Pons (tissue), 1 donor: ENCODE results near the gene RNF44.
A peak's percentile ranks its signal among the peaks of the same experiment; 100 is the strongest.
"Not testable (repeated sequence)": the region's sequence is repeated elsewhere in the genome, so short reads cannot be mapped to it uniquely, and the experiment has no call there.

Experiments used
- DNase-seq: peaks from one replicate; pipeline ENCODE4 v3.0.0-alpha.2; 2016; ENCODE audit warnings: low spot score

The RNF44 gene

DNA sequence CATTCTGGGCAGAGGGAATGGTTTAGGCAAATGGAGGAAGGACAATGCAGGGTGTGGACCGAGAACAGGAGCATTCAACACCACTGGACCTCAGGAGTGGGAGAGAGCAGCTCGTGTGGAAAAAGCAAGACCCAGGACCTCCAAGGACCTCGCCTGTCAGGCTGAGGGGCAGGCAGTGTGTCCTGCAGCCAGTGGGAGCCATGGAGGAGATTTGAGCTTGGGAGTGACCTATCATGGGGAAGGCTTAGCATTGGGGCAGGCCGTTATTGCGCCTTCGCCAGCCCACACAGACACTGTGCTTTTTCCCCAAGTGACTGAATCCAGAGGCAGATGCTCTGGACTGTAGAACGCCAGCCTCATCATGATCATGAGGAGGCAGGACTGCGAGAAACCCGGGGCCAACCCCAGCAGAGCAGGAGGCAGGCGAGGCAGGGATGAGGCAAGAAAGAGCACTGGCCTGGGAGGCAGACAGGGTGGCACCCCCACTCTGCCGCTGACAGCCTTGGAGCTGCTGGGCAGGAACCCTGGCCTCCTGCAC lies 15.2 kb upstream of the RNF44 start:
- no peak for DNase-seq

DNA sequence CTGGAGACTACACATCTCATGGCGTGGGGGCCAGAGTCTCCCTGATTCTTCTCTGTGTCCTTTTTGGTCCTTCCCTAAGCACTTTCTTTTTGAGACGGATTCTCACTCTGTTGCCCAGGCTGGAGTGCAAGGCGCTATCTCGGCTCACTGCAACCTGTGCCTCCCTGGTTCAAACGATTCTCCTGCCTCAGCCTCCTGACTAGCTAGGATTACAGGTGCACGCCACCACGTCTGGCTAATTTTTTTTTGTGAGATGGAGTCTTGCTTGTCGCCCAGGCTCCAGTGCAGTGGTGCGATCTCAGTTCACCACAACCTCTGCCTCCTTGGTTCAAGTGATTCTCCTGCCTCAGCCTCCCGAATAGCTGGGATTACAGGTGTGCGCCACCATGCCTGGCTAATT lies 13.7 kb upstream of the RNF44 start:
- DNase-seq, result not testable (repeated sequence)

DNA sequence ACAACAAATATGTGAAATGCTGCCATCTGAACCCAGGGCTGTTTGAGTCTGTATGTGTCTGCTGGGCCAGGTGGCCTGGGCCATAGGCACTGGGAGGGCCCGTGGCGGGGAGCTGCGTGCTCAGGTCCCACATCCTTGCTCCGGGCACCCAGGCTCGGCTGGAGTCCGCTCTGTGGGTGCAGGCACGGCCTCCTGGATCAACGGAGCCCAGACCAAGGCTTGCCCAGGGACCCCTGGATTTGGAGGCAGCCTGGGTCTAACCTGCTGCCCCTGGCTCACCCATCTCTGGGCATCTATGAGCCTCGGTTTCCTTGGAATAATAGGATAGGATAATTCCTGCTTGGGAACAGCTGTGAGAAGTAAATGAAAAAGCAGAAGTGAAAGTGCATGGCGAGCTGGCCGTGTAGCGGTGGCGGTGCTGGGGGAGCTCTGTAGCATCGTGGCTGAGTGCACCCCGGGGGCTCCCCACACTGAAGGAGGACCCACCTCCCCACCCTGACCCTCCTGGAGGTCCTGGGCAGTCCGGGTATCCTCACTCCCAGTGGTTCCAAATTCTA lies 13.2 kb upstream of the RNF44 start:
- no peak for DNase-seq

DNA sequence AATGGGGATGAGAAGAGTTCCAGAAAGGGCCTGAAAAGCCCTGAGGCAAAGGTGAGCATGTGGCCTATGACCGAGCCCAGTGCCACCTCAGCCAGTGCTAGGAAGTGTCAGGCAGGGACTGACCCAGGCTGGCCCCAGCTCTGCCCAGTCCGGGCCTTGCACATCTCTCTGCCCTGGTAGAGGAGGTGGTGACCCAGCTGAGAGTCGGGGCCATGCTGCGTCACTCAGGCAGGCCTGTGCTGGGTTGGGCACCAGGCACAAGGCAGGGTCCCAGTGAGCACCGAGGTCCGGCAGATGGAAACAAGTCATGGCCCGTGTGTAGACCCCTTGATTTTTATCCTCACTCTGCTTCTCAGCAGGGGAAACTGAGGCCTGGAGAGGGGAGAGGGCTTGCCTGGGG lies 12.7 kb upstream of the RNF44 start:
- DNase-seq, result no peak

DNA sequence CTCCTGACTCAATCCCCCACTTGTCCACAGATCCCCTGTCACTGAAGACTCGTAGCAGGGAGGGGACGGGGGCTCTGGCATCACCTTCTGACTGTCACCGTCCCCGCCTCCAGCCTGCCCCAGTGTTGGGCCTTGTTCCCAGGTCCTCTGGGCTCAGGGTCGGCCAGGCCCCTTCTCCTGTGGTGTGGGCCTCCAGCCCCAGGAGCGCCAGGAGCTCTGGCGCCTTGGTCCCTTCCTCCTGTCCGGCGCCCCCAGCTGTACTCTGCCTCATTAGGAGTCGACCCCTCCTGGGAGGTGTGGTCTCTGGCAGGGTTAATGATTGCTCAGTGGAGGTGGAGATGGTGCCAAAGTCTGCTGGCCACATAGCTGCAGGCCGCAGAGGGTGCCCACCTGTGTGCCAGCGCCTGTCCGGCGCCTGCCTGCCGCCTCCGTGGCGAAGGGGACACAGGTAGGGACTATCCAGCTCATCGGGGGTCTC lies 11.8 kb upstream of the RNF44 start, which contains the start of gene CDHR2:
Gene CDHR2 (plus strand): TSS at position 376 of the 478 bp plus-strand sequence. CDS start 16,011 bp downstream, outside the sequence.
- no peak for DNase-seq

DNA sequence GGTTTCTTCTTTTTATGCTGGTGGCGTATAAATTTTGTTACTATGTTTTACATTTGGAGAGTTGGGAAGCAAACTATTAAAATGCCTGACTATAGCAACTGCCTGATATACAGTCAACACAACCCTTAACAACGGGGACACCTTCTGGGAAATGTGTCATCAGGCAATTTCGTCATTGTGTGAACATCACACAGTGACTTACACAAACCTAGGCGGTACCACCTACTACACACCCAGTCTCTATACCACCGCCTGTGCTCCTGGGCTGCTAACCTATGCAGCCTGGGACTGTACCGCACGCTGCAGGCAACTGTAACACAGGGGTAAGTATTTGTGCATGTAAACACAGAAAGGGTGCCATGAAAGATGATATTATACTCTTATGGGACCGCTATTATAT lies 10.6 kb upstream of the RNF44 start:
- DNase-seq, result no peak

DNA sequence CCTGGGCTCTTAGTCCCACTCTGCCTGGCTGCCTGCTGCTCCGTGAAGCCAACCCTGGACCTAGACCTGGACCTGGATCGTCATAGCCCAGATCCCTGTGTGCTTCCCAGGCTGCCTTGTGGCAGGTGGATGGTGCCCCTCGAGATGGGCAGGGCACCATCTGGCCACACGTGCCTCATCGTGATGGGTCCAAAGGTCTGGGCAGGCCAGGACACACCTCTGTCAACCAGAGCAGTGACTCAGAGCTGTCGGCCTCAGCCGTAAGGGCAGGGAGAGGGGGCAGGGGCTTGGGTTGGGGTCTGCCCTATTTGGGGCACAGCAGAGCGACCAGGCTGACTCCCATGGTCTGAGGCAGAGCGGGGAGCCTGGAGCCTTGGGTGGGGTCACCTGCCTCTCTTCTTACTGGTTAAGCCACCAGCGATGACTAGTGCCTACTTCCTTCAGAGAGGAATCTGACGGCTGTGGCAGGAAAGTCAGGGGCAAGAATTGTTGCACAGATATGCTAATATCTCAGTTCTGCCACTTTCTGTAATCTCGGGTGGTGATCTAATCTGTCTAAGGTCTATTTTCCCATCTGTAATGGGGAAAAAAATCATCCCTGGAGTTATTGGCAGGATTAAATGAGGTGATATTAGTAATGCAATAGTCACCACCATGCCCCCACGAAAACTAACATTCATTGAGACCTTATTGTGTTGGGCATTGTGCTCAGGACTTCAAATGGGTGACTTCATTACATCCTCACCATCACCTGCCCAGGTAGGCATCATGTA lies 8.7 kb upstream of the RNF44 start:
- DNase-seq, result no peak

DNA sequence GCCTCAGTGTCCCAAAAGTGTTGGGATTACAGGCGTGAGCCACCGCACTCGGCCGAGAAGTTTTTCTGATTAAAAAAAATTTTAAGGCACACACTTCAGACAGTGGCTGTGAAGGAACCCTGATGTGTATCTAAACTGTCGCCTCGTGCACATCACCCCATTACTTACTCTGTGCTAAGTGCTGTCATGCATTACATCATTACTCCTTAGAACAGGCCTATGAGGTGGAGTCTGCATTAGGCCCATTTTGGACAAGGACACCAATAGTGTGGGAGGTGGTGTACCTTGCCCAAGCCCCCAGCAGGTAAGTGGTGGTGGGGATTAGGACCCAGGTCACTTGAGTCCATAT lies 8.2 kb upstream of the RNF44 start:
- DNase-seq, result no peak

DNA sequence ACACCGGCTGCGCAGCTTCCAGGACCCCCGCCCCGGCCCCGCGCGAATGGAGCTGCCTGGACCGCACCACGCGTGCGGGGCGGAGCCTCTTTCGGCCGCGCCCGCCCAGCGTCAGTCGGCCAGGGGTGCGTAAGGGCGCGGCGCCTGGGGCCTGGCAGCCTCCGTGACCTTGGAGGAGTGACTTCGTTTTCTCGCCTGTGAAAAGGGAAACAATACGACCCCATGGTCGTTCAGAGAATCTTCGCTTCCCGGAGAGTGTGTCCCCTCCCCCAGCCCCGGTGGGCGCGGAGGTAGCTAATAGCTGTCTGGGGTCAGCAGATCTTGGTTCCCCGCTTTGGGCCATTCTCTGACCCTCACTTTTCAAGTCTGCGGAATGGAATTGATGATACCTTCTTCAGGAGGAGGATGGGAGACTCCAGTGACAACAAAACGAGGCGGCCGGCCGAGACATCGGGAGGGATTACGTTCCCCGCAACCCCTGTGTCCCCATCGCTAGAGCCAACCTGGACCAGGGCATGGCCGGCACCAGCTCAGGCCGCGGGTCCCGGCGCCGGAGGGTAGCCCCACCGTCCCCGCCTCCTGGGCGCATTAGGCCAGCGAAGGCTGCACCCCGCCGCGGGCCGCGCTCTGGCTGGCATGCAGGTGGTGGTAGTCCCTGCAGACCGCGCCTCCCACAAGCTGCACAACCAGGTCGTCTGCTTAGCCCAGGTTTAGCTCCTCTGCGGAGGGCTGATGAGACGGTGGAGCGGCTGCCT lies 6.4 kb upstream of the RNF44 start:
- DNase-seq, result no peak

DNA sequence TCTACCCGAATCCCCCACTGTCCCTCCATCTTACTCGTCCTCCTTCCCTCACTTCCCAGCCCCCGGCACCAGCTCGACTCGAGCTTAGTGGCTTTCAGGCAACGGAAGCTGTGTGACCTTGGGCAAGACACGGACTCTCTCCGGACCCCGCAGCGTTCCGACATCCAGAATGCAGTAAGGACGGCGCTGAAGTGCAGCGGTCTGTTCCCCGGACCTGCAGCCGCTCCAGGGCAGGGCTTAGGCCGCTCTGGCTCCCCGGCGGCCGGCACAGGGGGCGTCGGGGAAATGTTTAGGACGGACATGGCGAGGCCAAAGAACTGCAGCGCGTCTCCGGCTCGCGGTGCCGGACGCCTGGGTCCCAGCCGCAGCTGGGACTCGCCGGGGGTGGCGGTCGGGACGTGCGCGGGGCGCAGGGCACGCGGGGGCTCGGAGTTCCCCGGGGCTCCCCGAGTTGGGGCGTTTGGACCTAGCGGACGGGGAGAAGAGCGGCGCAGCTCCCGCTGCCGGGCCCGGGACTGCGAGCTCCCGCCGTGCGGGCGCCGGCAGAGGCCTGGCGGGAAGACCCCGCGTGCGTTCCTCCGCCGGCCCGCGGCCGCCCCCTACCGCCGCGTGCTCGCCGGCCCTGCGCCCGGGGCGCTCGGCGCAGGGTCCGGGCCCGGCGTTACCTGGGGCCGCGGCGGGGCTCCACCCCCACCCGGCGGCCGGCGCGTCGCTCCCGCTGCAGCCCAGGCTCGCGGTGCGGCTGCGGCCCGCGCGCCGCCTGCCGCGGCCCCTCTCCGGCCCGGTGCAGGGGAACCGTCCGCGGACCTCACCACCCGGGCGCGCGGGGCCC lies 5.6 kb upstream of the RNF44 start:
- no peak for DNase-seq

DNA sequence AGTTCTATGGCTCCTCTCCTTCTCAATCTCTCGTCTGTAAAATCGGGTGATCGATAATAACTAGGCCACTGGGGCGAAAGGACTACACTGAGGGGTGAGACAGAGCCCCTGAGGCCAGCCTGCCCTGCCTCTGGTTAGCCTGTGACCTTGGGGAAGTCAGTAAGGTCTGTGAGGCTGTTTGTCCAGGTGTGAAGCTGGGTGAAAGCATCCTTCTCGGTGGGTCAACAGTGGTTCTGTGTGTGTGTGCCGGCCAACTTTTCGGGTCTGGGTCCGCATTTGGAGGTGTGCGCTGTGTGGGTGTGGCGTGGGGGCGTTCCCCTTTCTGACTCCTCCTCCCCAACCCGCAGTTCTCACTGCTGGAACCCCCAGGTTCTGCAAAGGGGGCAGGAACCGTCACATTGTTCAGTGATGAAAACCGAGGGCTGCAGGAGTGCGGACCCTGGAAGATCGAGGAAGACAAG lies 5.0 kb upstream of the RNF44 start:
- DNase-seq, result no peak

DNA sequence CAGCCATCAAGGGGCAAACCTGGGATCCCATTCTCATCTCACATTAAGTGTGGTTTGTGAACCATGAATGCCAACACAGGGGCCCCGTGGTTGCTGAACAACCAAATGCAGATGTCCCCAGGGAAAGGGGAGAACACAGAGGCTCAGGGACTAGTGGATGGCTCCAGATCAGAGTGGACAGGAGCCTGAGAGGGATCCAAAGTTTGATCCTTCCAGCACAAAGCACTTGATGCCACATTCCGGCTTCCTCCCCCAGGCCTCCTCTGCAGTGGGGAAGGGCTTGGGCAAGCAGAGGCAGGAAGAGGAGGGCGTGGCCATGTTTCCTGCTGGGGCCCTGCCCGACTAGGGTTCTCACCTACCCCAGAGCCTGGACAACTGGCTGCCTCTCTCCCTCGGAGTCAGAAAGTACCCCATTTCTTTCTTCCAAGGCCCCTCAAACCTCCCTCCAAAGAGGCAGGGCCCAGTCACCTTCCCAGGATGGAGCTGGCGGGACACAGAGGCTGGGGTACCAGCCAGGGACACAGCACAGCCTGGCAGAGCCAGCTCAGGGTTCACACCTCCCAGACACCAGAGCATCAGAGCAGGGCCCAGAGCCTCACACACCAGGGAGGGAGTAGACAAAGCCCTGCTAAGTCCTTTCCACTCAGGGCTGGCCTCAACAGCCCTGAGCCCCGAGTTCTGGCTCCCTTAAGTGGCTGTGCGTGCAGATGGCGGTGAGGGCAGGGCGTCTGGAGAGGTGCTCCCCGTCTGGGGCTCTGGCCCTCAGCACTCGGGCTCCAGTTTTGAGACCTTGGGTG lies 4.3 kb upstream of the RNF44 start:
- no peak for DNase-seq

DNA sequence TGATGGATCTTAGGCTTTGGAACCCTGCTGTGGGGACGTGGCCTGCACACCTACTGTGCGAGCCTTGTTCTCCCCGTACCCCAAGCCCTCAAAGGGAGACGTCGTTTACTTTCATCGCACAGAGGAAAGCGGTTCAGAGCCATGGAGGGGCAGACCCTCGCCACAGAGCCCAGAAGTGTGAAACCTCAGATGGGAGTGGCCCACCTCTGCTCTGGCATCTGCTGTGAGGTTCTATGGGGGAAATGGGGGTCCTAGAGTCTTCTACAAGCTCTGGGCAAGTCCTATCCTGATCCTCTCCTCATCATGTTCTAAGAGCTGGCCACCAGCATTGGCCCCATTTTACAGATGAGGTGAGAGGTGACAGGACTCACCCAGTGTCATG lies 3.7 kb upstream of the RNF44 start:
- no peak for DNase-seq

DNA sequence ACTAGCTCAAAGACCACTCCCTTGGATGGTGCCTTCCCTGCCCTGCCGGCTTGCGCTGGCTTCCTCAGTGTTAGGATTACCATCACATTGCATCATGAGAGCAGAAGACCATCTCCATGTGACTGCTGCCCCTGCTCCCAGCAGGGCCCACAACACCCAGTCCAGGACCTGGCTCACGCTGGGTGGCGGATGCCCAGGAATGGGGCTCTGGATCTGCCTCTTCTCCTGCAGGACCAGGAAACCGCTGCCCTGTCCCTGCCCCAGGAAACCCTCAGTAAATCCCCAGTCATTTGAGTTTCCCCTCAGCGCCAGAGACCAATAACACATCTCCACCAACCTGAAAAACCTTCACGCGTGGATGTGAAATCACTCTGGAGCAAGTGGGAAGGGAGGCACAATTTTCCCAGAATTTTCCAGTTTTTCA lies 3.3 kb upstream of the RNF44 start:
- DNase-seq, result no peak

DNA sequence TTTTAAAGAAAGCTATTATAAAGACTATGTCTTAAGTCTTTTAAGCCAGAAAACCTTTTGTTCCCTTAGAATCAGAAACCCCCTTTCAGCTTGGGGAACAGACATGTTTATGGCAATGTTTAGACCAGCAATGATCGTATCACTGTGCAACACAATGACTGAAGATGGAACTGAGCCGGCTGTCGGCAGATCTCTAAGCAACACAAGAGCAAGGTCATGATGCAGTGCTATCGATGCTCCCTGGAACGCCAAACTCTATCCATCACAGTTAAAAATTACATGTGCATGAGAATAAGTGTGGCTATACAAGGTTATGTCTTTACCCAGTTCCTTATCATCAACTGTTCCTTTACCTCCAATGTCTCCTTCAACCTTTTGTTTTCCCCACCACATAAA lies 1.8 kb upstream of the RNF44 start:
- no peak for DNase-seq

DNA sequence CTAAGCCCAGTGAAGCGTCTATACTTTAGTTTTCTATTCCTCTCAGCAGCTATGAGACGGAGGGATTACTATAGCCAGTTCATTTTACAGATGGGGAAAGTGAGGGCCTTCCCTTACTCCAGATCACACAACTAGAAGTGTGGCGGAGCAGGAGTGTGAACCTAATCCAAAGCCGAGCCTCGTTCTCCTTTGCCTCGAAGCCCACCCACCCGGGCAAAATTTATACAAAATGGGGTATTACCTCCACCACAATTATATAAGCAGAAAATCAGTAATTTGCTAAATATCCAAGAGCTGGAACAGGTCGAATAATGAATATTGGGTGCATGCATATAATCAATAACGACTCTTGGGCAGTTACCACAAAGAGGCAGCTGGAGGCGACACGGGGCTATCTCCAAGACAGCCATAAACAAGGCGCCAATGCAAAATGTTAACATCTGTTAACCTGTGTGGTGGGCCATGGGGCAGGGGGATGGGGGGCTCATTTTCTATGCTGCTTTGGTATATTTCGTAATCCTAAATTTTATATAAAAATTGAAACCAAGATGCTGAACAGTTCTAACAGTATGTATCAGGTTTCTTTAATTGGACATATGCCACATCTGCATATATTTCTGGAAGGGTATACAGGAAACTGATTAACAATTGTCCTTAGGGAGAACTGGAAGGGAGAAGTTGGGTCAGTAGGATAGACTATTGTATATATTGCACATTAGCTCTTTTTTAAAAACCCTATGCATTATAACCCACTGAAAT lies 1.2 kb upstream of the RNF44 start:
- no peak for DNase-seq

DNA sequence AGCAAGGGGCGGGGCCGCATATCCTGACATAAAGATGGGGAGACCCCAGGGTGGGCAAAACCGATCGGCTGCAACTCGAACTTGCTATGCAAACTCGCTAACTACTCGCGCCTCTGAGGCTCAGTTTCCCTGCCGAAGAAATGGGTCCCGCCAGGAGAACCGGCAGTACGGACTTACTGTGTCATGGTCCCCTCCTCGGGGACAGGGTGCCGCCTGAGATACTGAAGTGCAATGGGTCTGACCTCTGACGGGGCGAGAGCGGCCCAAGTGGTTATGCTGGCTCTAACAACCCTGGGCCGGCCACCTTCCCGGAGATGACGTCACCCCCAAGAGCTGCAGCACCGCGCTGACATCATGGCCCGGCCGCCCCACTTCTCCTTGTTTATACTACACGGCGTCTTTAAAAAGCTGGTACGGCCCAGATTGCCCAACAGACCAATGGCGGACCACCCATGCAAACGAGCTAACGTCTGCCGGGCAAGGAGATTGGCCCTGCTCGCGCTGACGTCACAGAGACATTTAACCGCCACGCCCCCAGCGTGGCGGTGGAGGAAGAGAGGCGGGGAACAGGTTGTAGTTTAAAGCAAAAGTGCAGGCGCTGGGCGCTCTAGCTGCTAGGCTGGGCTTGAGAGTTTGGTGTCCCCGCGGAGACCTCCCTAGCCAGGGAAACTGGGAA lies 490 bp upstream of the RNF44 start:
- DNase-seq, result peak; percentile 100

DNA sequence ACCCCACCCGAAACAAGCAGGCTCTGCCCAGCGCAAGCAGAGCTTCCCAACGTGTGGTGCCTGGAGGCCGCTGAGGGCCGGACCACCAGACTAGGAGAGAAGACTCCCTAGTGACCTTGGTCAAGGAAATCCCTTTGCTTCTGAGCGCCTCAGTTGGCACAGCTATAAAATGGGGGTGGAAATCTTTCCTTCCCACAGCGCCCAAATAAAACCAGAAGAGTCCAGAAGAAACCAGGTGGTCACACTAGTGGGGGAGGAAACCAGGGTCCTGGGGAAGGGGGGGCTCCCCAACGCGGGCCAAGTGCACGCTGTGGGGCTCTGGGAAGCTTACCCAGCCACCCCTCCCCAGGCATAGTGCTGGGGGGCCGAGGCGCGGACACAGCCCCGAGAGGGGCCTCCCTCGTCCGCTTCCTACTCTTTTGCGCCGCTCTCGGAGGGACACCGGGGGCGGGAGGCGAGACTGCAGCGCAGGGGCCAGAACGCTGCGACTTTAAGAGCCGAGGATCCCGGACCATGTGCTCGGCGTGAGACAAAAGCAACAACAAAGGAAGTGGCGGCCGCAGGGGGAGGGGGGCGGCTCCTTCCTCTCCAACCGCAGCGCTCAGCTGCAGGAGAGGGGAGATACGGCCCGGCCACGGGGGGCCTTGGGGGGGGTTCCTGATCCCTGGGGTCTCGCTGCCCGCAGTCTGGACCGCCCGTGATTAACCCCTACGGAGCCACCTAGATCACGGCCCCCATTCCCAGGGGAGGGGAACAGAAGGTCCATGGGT lies 885 bp downstream of the RNF44 start:
- DNase-seq, result peak; percentile 76

DNA sequence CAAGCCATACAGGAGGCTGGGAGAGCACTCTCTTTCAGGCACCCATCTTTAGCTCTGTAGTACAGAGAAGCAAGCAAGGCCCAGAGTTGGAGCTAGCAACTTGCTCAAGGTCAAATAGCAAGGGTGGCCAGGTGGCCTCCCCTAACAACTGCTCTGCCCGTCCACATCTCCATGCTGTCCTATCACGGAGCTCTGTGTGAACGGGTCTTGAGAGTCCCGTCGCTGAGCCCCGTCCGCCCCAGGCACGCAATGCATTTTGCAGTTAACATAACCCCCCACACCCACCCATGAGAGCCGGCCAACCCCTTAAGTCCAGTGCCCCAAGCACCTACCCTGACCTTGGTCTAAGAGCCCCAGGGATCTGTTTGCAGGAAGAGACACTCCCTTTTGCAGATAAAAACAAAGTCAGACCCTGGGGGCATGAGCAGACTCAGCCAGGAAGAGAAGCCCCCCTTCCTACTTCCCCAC lies 1.5 kb downstream of the RNF44 start:
- no peak for DNase-seq
